ENCODE data around the gene NNMT. TPM values are rescaled to one million over a fixed set of nuclear protein-coding genes. Genes with fewer than 3 reads are reported as not detected.

NNMT gene
- total and polyA plus RNA-seq, 9 of the 15 experiments (the other 6 are each of a cell fraction or from before 2014, with no cell fraction given): 6.1 to 15.0 (median 11.2) TPM

GRCh38 chr11:114317787-114318137, 21.6 kb downstream of the NNMT start (continued):
- no peak for TF ChIP-seq CHAMP1 (IDR thresholded peaks at IDR 0.05)
- no peak for TF ChIP-seq FOXK2 (conservative IDR thresholded peaks at IDR 0.05 in 1 of 2, IDR thresholded peaks at IDR 0.05 in 1 of 2; ENCODE audit: low read depth in 2 of 2)
- no peak for TF ChIP-seq POU5F1 (IDR thresholded peaks at IDR 0.05; ENCODE audit: borderline replicate concordance, low read depth, low read length, partially characterized antibody)
- TF ChIP-seq ATF4 (CRISPR knock-in tag; IDR thresholded peaks at IDR 0.05): no peak
- TF ChIP-seq ZEB2 (IDR thresholded peaks at IDR 0.05): no peak
- TF ChIP-seq EZH2 (IDR thresholded peaks at IDR 0.05; ENCODE audit: borderline replicate concordance, low read depth, low read length): no peak
- no peak for TF ChIP-seq EWSR1 (IDR thresholded peaks at IDR 0.05; ENCODE audit: borderline replicate concordance, low read depth, partially characterized antibody)
- TF ChIP-seq FOXJ3 (CRISPR knock-in tag; IDR thresholded peaks at IDR 0.05): no peak
- no peak for TF ChIP-seq KAT7 (CRISPR knock-in tag; IDR thresholded peaks at IDR 0.05; ENCODE audit: borderline replicate concordance)
- no peak for TF ChIP-seq ZNF583 (CRISPR knock-in tag; IDR thresholded peaks at IDR 0.05)
- no peak for TF ChIP-seq E2F8 (IDR thresholded peaks at IDR 0.05; ENCODE audit: low read depth, partially characterized antibody)
- no peak for TF ChIP-seq HDAC1 (IDR thresholded peaks at IDR 0.05)
- TF ChIP-seq CREB1 (IDR thresholded peaks at IDR 0.05): no peak
- no peak for TF ChIP-seq CREB1 (CRISPR knock-in tag; IDR thresholded peaks at IDR 0.05)
- TF ChIP-seq ARID3B (CRISPR knock-in tag; IDR thresholded peaks at IDR 0.05; ENCODE audit: borderline replicate concordance): no peak
- no peak for TF ChIP-seq HNRNPL (IDR thresholded peaks at IDR 0.05; ENCODE audit: low read depth, low read length)
- no peak for TF ChIP-seq RBM17 (IDR thresholded peaks at IDR 0.05; ENCODE audit: borderline replicate concordance, low read depth, low read length)
- no peak for TF ChIP-seq EGR1 (conservative IDR thresholded peaks at IDR 0.05)
- no peak for TF ChIP-seq ZBTB12 (CRISPR knock-in tag; IDR thresholded peaks at IDR 0.05)
- TF ChIP-seq KHSRP (IDR thresholded peaks at IDR 0.05): no peak
- TF ChIP-seq ZNF121 (CRISPR knock-in tag; conservative IDR thresholded peaks at IDR 0.05): no peak
- no peak for TF ChIP-seq NCOA2 (IDR thresholded peaks at IDR 0.05; ENCODE audit: partially characterized antibody in 2 of 2)

Measured in K562 (cell line).